Peyer's patch (tissue), 4 donors: ENCODE data around the gene VPS26C. TPM values are rescaled to one million over a fixed set of nuclear protein-coding genes. Genes with fewer than 3 reads are reported as not detected.
"Not testable (repeated sequence)": the region's sequence is repeated elsewhere in the genome, so short reads cannot be mapped to it uniquely, and the experiment has no call there.

Experiments used
- DNase-seq, 3 donors: peaks; one replicate each; pipeline ENCODE4 v3.0.0-alpha.2; 2017 to 2019
- H3K27ac ChIP-seq, 4 donors: fragments of 200-600 bp; sonication (generic); one replicate each; pipeline ENCODE4 v1.5.1; 2016 to 2019
- H3K27me3 ChIP-seq, 2 donors: fragments of 200-600 bp; sonication (generic); one replicate each; pipeline ENCODE4 v1.5.1; 2019
- H3K36me3 ChIP-seq, 3 donors: fragments of 200-600 bp; sonication (generic); one replicate each; pipeline ENCODE4 v1.5.1; 2016 to 2019
- H3K4me1 ChIP-seq, 4 donors: fragments of 200-600 bp; sonication (generic); one replicate each; pipeline ENCODE4 v1.5.1; 2016 to 2019
- H3K4me3 ChIP-seq, 4 donors: fragments of 200-600 bp; sonication (generic); 1 replicate in 3 of 4; 2 replicates in 1 of 4; pipeline ENCODE4 v1.5.1; 2016 to 2019; ENCODE audit warnings: mild to moderate bottlenecking in 1 of 4
- H3K9me3 ChIP-seq, 4 donors: fragments of 200-600 bp; sonication (generic); one replicate each; pipeline ENCODE4 v1.5.1; 2016 to 2019; ENCODE audit warnings: mild to moderate bottlenecking in 1 of 4
- CTCF ChIP-seq, 6 experiments: fragments of 450-650 bp in 4 of 6; fragments of 200-600 bp in 2 of 6; sonication (generic) in 1 of 6; IDR thresholded peaks; one replicate each; pipeline ENCODE4 v1.5.1; 2017 to 2019; ENCODE audit warnings: antibody characterized with exemption in 6 of 6, mild to moderate bottlenecking in 3 of 6, moderate library complexity in 1 of 6
- POLR2A ChIP-seq, 2 donors: fragments of 450-650 bp; IDR thresholded peaks; one replicate each; pipeline ENCODE4 v1.5.1; 2017; ENCODE audit warnings: antibody characterized with exemption in 2 of 2, mild to moderate bottlenecking in 2 of 2, moderate library complexity in 2 of 2
- total RNA-seq, 4 donors: library from RNA; depleted of rRNA; stranded (reverse); fragments of >200 nt; gene quantifications; one replicate each; pipeline ENCODE4 v1.1.0, GENCODE V29; 2016

The VPS26C gene
- total RNA-seq, 4 donors from 2014 or later, result 62.7 to 79.8 (median 76.4) TPM

- Histone ChIP-seq H3K36me3 (peaks cover 0 to 91% (median 0%) of the 10 kb centered on the region in 3 donors), H3K4me1 (no peaks in the 10 kb centered on the region), H3K27me3 (no peaks in the 10 kb centered on the region), H3K4me3 (no peak overlapping the region), H3K27ac (no peak overlapping the region), H3K9me3 (no peaks in the 10 kb centered on the region)
- peak in 1 of 3 donors; percentile 27 for DNase-seq
- TF ChIP-seq CTCF (IDR thresholded peaks at IDR 0.05), result no peak
Measured at GRCh38 chr21:37227071-37228002, 39.8 kb downstream of the VPS26C start.

- TF ChIP-seq POLR2A (IDR thresholded peaks at IDR 0.05) (no peak), CTCF (IDR thresholded peaks at IDR 0.05) (no peak)
- Histone ChIP-seq H3K27me3 (no peaks in the 10 kb centered on the region), H3K4me3 (no peak overlapping the region), H3K9me3 (no peaks in the 10 kb centered on the region), H3K27ac (no peak overlapping the region), H3K36me3 (peaks cover 0 to 81% (median 0%) of the 10 kb centered on the region in 3 donors), H3K4me1 (no peaks in the 10 kb centered on the region)
- DNase-seq, result peak in 1 of 3 donors; percentile 38
Measured at GRCh38 chr21:37226041-37226920, 40.9 kb downstream of the VPS26C start.

GRCh38 chr21:37224861-37225839, 42.0 kb downstream of the VPS26C start:
- Histone ChIP-seq H3K4me1 (peaks cover 0 to 6% (median 0%) of the 10 kb centered on the region in 4 donors), H3K9me3 (no peaks in the 10 kb centered on the region), H3K27ac (no peak overlapping the region), H3K36me3 (peaks cover 0 to 72% (median 0%) of the 10 kb centered on the region in 3 donors), H3K27me3 (no peaks in the 10 kb centered on the region), H3K4me3 (no peak overlapping the region)
- DNase-seq, result no peak
- TF ChIP-seq POLR2A (IDR thresholded peaks at IDR 0.05), result no peak
- TF ChIP-seq CTCF (IDR thresholded peaks at IDR 0.05), result no peak

- peaks cover 0 to 59% (median 0%) of the 10 kb centered on the region in 3 donors for H3K36me3 ChIP-seq
Measured at GRCh38 chr21:37223804-37224345, 43.3 kb downstream of the VPS26C start.

GRCh38 chr21:37222248-37222647, 44.9 kb downstream of the VPS26C start:
- H3K27me3 ChIP-seq, DNase-seq, H3K4me3 ChIP-seq, H3K9me3 ChIP-seq, H3K27ac ChIP-seq: not testable (repeated sequence)
- H3K4me1 ChIP-seq, result peaks cover 0 to 11% (median 0%) of the 10 kb centered on the region in 4 donors
- H3K36me3 ChIP-seq, result peaks cover 0 to 43% (median 0%) of the 10 kb centered on the region in 3 donors

More at GRCh38 chr21:37223804-37224345, 43.3 kb downstream of the VPS26C start:
- Histone ChIP-seq H3K27ac (peak overlapping the region in 1 of 4 donors; percentile 5), H3K4me1 (peaks cover 0 to 11% (median 0%) of the 10 kb centered on the region in 4 donors), H3K27me3 (no peaks in the 10 kb centered on the region), H3K9me3 (no peaks in the 10 kb centered on the region), H3K4me3 (no peak overlapping the region)
- DNase-seq, result no peak
- TF ChIP-seq CTCF (IDR thresholded peaks at IDR 0.05) (no peak), POLR2A (IDR thresholded peaks at IDR 0.05) (no peak)
